ENCODE results near the gene ACTN1.

Gene ACTN1

GRCh38 chr14:68922886-68923285 lies 56.2 kb downstream of the ACTN1 start (continued):
- TF ChIP-seq REST (tag by site-specific recombination; IDR thresholded peaks at IDR 0.05) (no peak), BCL6B (tag by site-specific recombination; IDR thresholded peaks at IDR 0.05) (no peak)

- Histone ChIP-seq H3K9me3 (ENCODE audit: control insufficient read depth, insufficient read depth, low read depth, low read length) (no peaks in the 10 kb centered on the region), H3K27ac (ENCODE audit: extremely low read depth, low read depth, low read length) (no peak overlapping the region), H3K4me3 (ENCODE audit: low read depth, low read length) (no peak overlapping the region), H3K36me3 (ENCODE audit: control insufficient read depth in 2 of 2, insufficient read depth in 1 of 2, low read length in 2 of 2) (peaks cover 0 to 47% of the 10 kb centered on the region in 2 experiments; a peak in 2 of 3 replicates), H3K4me1 (ENCODE audit: control insufficient read depth, insufficient read depth, low read length) (no peaks in the 10 kb centered on the region; the same call in 1 of the 2 replicates)
- CTCF ChIA-PET, result interaction anchor here (0.6 to 1.7 kb wide), 4 partner anchors 10 to 185 kb away, joined by 3 to 7 read pairs (median 6); no protein-coding TSS in a partner anchor
- POLR2A ChIA-PET, result no interaction called here
- no peak for TF ChIP-seq OVOL3 (tag by site-specific recombination; IDR thresholded peaks at IDR 0.05)
- peak; percentile 78 for TF ChIP-seq ZIC2 (tag by site-specific recombination; IDR thresholded peaks at IDR 0.05)
- no peak for TF ChIP-seq PRDM10 (tag by site-specific recombination; IDR thresholded peaks at IDR 0.05)
- TF ChIP-seq ZEB2 (tag by site-specific recombination; IDR thresholded peaks at IDR 0.05), result no peak
These were observed 56.9 kb downstream of the ACTN1 start for GRCh38 chr14:68922201-68922621.

- peaks cover 0 to 51% of the 10 kb centered on the region in 2 experiments; a peak in 2 of 3 replicates for H3K36me3 ChIP-seq (ENCODE audit: control insufficient read depth in 2 of 2, insufficient read depth in 1 of 2, low read length in 2 of 2)
- no peak overlapping the region for H3K27ac ChIP-seq (ENCODE audit: extremely low read depth, low read depth, low read length)
- no peak overlapping the region for H3K4me3 ChIP-seq (ENCODE audit: low read depth, low read length)
- H3K4me1 ChIP-seq (ENCODE audit: control insufficient read depth, insufficient read depth, low read length), result no peaks in the 10 kb centered on the region; the same call in 1 of the 2 replicates
- POLR2A ChIA-PET, result no interaction called here
- TF ChIP-seq ZNF112 (tag by site-specific recombination; IDR thresholded peaks at IDR 0.05) (no peak), PBX3 (CRISPR knock-in tag; IDR thresholded peaks at IDR 0.05) (no peak), ZNF398 (tag by site-specific recombination; IDR thresholded peaks at IDR 0.05) (no peak), REPIN1 (tag by site-specific recombination; IDR thresholded peaks at IDR 0.05; ENCODE audit: low read depth) (no peak), ZBTB8A (tag by site-specific recombination; IDR thresholded peaks at IDR 0.05) (no peak), ZNF335 (tag by site-specific recombination; conservative IDR thresholded peaks at IDR 0.05) (no peak), ZNF558 (tag by site-specific recombination; IDR thresholded peaks at IDR 0.05) (no peak), KLF10 (tag by site-specific recombination; IDR thresholded peaks at IDR 0.05) (no peak), GLIS1 (tag by site-specific recombination; IDR thresholded peaks at IDR 0.05) (no peak), ZNF791 (tag by site-specific recombination; IDR thresholded peaks at IDR 0.05) (no peak), HOXA7 (CRISPR knock-in tag; IDR thresholded peaks at IDR 0.05; ENCODE audit: borderline replicate concordance) (no peak), ZNF792 (tag by site-specific recombination; IDR thresholded peaks at IDR 0.05) (no peak), ZBTB44 (tag by site-specific recombination; IDR thresholded peaks at IDR 0.05) (no peak)
- CTCF ChIA-PET, result interaction anchor here (0.6 to 1.7 kb wide), 4 partner anchors 9 to 153 kb away, joined by 3 to 7 read pairs (median 4); no protein-coding TSS in a partner anchor
- H3K9me3 ChIP-seq (ENCODE audit: control insufficient read depth, insufficient read depth, low read depth, low read length), result no peaks in the 10 kb centered on the region
These were observed 57.4 kb downstream of the ACTN1 start for GRCh38 chr14:68921666-68922065.
